Measurements from ENCODE around the gene MAP3K7.

Gene MAP3K7

GRCh38 chr6:90586836-90587638 lies at the start of gene MAP3K7:
TSS of gene MAP3K7 (minus strand) at chr6:90587072. CDS start at chr6:90586883, 189 bp downstream.
- peak; percentile 88 for DNase-seq (ENCODE audit: low read depth)

DNA sequence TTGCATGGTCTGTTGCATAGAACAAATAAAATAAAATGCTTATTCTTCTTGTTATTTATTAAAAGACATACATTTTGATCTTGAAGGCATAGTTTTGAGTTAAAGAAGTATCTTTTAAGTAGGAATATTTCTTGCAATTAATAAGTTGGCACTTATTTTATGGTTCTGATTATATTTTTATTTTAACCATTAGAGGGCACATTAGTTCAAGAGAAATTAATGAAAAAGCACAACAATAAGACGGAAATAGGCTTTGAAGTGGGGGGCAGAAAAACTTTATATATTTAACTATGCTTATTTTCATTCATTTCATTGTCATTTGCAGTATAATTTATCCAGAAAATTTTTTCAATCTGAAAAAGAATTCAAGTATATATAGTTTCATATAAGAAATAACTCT lies 44.2 kb upstream of the MAP3K7 start:
- DNase-seq (ENCODE audit: low read depth), result no peak

DNA sequence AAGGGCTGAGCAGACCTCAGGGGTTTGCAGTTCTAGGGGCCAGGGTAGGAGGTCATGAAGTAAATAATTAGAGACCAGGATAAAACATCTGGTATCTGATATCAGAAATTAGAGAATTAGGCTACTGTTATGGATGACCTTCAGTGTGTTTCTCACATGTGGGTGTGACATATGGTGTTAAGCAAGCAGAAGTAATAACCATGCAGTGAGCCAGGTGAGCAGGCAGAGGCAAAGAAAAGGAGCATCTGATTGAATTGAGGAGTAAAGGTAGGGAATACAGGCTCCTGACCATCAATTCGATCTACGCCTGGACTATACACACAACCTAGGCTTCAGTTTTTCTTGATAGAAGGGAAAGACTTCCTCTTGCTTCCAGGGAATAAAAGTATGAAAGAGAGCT lies 34.7 kb upstream of the MAP3K7 start:
- no peak for DNase-seq (ENCODE audit: low read depth)

GRCh38 chr6:90619221-90619620 lies 32.3 kb upstream of the MAP3K7 start:
- DNase-seq (ENCODE audit: low read depth), result no peak

DNA sequence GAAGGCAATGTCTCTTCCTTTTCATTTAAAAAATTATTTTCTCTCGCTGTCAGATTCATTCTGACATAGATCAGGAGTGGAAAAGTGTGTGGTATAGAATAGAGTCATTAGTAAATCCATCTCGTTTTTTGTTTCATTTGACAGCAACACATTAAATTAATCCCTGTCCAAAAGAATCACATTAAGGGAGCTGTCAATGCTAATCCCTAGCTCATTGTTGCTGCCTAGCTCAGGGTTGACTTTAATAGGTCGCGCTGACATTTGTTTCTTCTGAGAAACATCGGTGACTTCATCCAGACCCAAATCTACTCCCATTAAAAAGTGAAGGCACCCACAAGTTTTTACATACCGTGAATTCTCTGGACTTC lies 25.4 kb upstream of the MAP3K7 start:
- DNase-seq (ENCODE audit: low read depth), result no peak

DNA sequence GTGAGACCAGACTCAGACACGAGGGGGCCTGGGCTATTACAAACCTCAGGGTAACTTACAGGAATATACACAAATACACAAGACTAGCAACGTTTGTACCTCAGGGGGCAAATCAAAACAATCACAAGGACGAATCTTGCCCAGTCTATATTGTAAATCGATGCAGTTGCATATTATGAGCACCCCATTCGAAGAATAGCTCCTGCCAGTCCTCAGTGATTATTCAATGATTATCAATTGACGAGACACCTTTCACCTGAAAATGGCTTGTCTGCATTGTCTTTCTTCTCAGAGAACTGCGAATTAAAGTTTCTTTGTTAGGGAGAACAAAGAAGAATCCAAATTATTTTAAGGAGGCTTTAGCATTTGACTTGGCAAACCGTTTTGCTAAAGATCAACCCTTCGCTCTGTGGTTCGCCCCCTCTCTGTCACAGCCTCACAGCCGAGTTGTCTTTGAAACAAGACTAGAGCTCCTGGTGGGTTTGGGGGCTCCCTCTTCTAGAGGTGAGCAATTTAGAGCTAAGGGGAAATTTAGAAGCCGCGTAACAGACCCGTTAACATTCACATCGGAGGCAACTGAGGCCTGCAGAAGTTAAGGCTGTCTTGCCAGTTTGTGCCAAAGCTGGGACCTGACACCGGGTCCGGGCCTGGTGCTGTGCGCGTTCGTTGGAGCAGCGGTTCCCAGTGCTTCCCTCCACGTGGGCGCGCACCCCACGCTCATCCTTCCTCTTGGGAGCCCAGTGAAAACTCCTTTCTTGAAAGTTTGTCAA lies 24.9 kb upstream of the MAP3K7 start:
- no peak for DNase-seq (ENCODE audit: low read depth)

DNA sequence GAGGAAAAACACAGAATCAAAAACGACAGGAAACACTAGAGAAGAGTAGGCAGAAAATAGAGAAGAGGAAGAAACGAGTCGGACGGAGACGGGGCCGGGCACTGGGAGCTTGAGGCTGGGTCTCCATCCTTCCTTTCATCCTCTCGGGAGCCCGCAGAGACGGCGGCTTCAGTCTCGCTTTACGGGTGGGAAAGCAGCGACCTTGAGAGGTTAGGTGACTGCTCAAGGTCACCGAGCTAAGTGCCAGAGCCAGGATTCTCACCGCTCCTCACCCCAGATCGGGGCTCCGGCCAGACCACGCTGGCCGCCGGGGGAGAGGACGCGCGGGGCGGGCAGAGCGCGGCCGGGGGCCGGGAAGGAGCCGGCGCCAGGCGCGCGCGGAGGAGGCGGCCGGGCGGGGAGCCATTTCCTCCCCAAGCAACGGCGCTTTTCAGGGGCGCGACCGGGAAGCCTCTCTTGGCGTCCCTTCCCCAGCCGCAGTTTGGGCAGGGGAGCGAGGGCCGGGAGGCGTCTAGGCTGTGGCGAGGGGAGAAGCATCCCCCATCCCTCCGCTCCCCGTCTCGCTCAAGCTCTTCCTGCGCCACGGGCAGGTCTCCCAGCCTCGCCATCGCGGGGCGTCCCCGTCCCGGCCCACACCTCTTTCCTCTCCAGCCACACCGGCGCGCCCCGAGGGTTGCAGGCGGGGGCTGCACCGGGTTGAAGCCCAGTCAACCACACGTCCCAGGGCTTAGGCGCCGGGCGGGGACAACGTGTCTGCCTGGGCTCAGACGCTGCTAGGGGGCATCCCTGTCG lies 24.1 kb upstream of the MAP3K7 start:
- no peak for DNase-seq (ENCODE audit: low read depth)

DNA sequence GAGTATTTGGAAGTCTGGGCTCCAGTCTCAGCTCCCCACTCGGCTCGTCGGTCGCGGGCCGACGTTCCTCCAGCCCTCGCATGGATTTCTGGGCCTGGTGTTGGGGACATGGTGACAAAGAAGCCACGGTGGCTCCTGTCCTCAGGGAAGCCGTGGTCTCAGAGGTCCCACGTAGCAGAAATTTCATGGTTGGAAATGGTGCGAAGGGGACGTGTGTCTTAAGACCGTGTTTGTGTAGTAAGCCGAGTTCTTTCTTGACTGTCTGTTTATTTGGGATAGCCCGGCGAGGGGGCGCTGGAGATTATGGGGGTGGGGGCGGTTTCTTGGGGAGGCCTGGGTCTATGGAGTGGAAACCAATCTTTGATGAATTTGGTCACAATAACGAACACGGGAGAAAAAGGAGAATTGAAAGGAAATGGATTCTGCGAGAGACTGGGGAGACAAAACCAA lies 23.5 kb upstream of the MAP3K7 start:
- no peak for DNase-seq (ENCODE audit: low read depth)

DNA sequence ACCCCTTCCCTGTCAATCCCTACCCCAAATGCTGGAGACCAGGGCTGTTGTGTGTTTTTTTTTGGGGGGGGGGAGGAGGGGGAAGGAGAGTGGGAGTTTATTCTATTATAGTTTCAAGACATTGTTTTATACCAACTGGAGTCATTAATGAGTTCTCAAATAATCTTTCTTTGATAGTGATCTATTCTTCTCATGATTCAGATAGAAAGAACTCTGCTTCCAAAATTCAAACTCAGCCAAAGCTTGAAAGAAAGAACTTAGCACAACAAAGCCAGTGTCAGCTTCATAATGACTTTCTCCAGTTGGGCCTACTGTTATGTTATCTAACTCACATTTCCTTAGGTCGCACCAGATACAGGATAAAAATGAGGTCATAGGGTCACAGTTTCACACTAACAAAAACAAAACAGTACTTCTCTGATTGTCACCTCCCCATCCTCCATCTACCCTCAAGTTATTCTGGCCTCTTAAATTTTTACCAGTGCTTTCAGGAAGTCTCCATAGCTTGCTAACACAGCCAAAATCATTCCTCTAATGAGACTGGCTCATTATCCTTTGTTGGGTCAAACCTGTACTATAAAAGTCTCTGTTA lies 19.0 kb upstream of the MAP3K7 start:
- DNase-seq (ENCODE audit: low read depth), result no peak

DNA sequence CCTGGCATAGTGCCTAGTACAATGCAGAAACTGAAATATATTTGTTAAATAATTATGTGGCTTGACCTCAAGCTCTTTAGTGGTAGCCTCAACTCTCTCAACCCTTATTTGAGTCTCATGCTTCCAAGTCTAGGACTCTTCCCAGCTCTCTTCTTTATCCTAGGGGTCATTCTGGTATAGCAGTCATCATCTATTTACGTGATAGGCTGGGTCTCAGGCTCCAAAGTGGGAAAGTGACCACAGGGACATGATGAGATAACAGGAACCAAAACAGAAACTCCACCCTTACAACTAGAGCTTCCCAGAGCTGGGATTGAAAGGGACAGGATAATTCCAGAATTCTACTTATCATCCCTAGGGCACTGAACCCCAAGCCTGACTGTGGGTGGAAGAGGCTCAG lies 17.7 kb upstream of the MAP3K7 start:
- DNase-seq (ENCODE audit: low read depth), result no peak

GRCh38 chr6:90599151-90599550 lies 12.3 kb upstream of the MAP3K7 start:
- DNase-seq (ENCODE audit: low read depth), result no peak

DNA sequence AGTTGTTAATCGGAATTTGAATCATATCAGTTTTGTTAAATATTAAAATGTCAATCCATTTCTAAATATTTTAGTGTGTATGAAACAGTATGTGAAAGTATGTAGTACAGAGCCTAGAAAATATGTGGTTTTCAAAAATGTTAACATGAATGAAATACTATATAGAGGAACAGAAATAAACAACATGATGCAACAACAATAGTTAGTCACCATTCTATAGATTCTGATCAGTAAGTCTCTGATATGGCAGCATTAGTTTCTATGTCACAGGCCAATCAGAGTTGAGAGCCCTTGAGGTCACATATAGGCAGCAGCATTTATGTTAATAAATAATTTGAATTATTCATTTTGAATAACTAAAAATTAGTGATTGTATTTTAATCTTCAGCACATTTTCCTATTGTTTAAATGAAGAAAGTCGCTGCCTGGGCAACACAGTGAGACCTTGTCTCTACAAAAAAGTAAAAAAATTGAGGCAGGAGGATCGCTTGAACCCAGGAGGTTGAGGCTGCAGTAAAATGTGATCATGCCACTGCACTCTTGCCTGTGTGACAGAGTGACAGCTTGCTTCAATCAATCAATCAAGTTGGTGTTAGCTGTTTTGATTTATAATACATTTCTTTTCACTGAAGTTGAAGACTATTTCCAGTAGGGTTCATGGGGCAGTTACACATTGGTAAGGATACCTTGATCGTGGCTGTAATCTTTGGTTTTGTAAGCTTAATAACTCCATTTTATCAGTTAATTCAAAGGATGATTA lies 11.5 kb upstream of the MAP3K7 start:
- no peak for DNase-seq (ENCODE audit: low read depth)

- no peak for DNase-seq (ENCODE audit: low read depth)
These were observed 10.2 kb upstream of the MAP3K7 start for GRCh38 chr6:90596967-90597539.

DNA sequence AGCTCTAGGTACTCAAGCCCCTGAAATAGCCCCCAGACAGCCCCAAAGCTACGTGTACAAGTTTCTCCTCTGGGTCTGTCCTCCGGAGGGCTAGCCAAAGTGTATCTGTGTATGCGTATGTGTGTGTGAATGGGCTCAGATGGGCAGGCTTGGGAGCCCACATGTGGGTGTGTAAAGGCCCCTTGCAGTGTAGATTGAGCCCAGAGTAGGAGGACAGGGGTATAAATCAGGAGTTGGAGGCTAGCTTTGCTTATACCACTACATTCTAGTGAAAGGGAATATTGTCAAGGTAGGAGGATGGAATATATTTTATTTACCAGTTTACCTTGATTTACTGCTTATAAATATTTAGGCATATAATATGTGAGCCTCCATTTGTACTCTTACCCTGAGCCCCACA lies 9.0 kb upstream of the MAP3K7 start:
- no peak for DNase-seq (ENCODE audit: low read depth)

GRCh38 chr6:90586546-90586835 lies 381 bp downstream of the MAP3K7 start:
- DNase-seq (ENCODE audit: low read depth), result no peak

- DNase-seq (ENCODE audit: low read depth), result no peak
These were observed 2.1 kb downstream of the MAP3K7 start for GRCh38 chr6:90584636-90585255.

- no peak for DNase-seq (ENCODE audit: low read depth)
These were observed 2.9 kb downstream of the MAP3K7 start for GRCh38 chr6:90583836-90584481.

DNA sequence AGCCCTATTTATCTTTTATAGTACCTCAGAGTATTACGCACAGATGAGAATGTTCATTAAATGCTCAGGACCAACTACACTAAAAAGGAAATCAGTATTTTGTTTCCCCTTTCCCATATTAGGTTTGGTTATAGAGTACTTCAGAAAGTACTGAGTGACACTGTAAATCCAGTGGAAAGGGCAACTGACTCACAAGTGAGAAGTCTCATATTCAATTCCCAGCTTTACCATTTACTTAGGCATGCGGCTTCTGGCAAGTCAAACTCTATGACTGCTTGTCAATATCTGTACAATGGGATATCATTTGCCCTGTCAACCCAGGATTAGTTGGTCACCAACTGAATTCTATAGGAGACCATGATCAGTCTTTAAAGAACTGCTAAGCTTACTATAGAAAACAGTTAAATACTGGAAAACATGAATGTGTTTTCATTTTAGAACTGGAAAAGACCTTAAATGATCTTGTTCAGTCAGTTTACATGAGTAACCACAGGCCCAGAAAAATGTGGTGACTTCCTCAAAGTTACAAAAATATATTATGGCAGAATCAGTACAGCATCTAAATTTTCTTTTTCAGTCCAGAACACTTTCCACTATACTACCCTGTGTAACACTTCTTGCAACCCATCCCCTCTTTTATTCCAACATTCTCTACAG lies 3.6 kb downstream of the MAP3K7 start:
- no peak for DNase-seq (ENCODE audit: low read depth)

- DNase-seq (ENCODE audit: low read depth), result no peak
These were observed 5.7 kb downstream of the MAP3K7 start for GRCh38 chr6:90581146-90581545.

Measured in stimulated activated CD8-positive, alpha-beta memory T cell treated with anti-CD3 and anti-CD28 coated beads, Interleukin-4, amount 100 ng/mL, for 24 hours (primary cell).